ENCODE measurements around the gene ARHGAP21.
"Not testable (repeated sequence)": the region's sequence is repeated elsewhere in the genome, so short reads cannot be mapped to it uniquely, and the experiment has no call there.

Gene ARHGAP21

GRCh38 chr10:24683554-24683953, 40.1 kb downstream of the ARHGAP21 start:
- no peak for DNase-seq (ENCODE audit: low spot score)

- DNase-seq (ENCODE audit: low spot score), result no peak
Measured at GRCh38 chr10:24681572-24682088, 42.1 kb downstream of the ARHGAP21 start.

GRCh38 chr10:24680647-24681524, 42.8 kb downstream of the ARHGAP21 start:
- no peak for DNase-seq (ENCODE audit: low spot score)

GRCh38 chr10:24678757-24679156, 44.9 kb downstream of the ARHGAP21 start:
- DNase-seq (ENCODE audit: low spot score), result no peak

- no peak for DNase-seq (ENCODE audit: low spot score)
Measured at GRCh38 chr10:24674892-24675632, 48.6 kb downstream of the ARHGAP21 start.

GRCh38 chr10:24670964-24671670, 52.6 kb downstream of the ARHGAP21 start:
- no peak for DNase-seq (ENCODE audit: low spot score)

GRCh38 chr10:24669285-24669852, 54.3 kb downstream of the ARHGAP21 start:
- no peak for DNase-seq (ENCODE audit: low spot score)

- no peak for DNase-seq (ENCODE audit: low spot score)
Measured at GRCh38 chr10:24668247-24668646, 55.4 kb downstream of the ARHGAP21 start.

GRCh38 chr10:24664991-24665390, 58.7 kb downstream of the ARHGAP21 start:
- no peak for DNase-seq (ENCODE audit: low spot score)

- DNase-seq (ENCODE audit: low spot score), result no peak
Measured at GRCh38 chr10:24661376-24661775, 62.3 kb downstream of the ARHGAP21 start.

GRCh38 chr10:24658319-24658718, 65.4 kb downstream of the ARHGAP21 start:
- DNase-seq (ENCODE audit: low spot score), result not testable (repeated sequence)

- not testable (repeated sequence) for DNase-seq (ENCODE audit: low spot score)
Measured at GRCh38 chr10:24656326-24656725, 67.4 kb downstream of the ARHGAP21 start.

- no peak for DNase-seq (ENCODE audit: low spot score)
Measured at GRCh38 chr10:24652381-24652957, 71.2 kb downstream of the ARHGAP21 start.

GRCh38 chr10:24651923-24652322, 71.8 kb downstream of the ARHGAP21 start:
- DNase-seq (ENCODE audit: low spot score), result peak; percentile 11

GRCh38 chr10:24650669-24651391, 72.9 kb downstream of the ARHGAP21 start:
- no peak for DNase-seq (ENCODE audit: low spot score)

- no peak for DNase-seq (ENCODE audit: low spot score)
Measured at GRCh38 chr10:24645784-24646183, 77.9 kb downstream of the ARHGAP21 start.

GRCh38 chr10:24645022-24645421, 78.7 kb downstream of the ARHGAP21 start:
- no peak for DNase-seq (ENCODE audit: low spot score)

- DNase-seq (ENCODE audit: low spot score), result no peak
Measured at GRCh38 chr10:24643679-24644209, 79.9 kb downstream of the ARHGAP21 start.

GRCh38 chr10:24642921-24643678, 80.6 kb downstream of the ARHGAP21 start:
- peak; percentile 58 for DNase-seq (ENCODE audit: low spot score)

- DNase-seq (ENCODE audit: low spot score), result no peak
Measured at GRCh38 chr10:24639124-24639523, 84.6 kb downstream of the ARHGAP21 start.
